PC-3 (cell line): ENCODE data around the gene TTC7B.

Experiments
- EZH2phosphoT487 ChIP-seq: fragments of 300-600 bp; sonication (generic); IDR thresholded peaks from 2 replicates; pipeline ENCODE4 v1.6.1; 2018; ENCODE audit warnings: mild to moderate bottlenecking, antibody characterized with exemption, low read length, borderline replicate concordance
- TF ChIP-seq, protein P1 (sequence below): fragments of 300-600 bp; sonication (generic); conservative IDR thresholded peaks from 2 replicates; pipeline ENCODE4 v1.5.1; 2017; ENCODE audit warnings: antibody characterized with exemption, low read depth, mild to moderate bottlenecking, low read length

DNA sequence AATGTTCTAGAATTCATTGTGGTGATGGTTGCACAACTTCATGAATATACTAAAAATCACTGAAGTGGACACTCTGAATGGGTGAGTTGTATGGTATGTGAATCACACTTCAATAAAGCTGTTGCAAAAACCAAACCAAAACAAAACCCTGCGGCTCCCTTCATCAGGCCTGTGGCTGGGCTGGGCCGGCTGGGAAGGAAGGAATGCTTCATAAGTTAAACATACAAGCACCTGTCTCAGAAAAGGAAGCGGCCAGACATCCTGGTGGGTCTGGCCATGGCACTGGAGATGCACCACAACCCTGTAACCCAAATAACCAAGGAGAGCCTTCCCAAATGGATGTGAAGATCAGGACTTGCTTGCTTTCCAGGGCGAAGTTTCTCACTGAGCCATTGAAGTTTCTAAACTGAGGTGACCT, 34.9 kb downstream of the TTC7B start:
- TF ChIP-seq, protein P1, sequence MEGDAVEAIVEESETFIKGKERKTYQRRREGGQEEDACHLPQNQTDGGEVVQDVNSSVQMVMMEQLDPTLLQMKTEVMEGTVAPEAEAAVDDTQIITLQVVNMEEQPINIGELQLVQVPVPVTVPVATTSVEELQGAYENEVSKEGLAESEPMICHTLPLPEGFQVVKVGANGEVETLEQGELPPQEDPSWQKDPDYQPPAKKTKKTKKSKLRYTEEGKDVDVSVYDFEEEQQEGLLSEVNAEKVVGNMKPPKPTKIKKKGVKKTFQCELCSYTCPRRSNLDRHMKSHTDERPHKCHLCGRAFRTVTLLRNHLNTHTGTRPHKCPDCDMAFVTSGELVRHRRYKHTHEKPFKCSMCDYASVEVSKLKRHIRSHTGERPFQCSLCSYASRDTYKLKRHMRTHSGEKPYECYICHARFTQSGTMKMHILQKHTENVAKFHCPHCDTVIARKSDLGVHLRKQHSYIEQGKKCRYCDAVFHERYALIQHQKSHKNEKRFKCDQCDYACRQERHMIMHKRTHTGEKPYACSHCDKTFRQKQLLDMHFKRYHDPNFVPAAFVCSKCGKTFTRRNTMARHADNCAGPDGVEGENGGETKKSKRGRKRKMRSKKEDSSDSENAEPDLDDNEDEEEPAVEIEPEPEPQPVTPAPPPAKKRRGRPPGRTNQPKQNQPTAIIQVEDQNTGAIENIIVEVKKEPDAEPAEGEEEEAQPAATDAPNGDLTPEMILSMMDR, result no peak
- TF ChIP-seq EZH2phosphoT487, result no peak
